Stimulated activated effector memory CD8-positive, alpha-beta T cell treated with anti-CD3 and anti-CD28 coated beads, Interleukin-12 subunit alpha, Interleukin-12 subunit beta, amount 100 ng/mL, for 72 hours (primary cell): ENCODE results near the gene PIM3.
A peak's percentile ranks its signal among the peaks of the same experiment; 100 is the strongest.

Source experiments
- ATAC-seq: fragments of 150-1000 bp; cut with Tn5 transposase; 2 replicates; pipeline ENCODE4 v1.10.0; 2021
- DNase-seq, 2 donors: peaks; one replicate each; pipeline ENCODE4 v3.0.0; 2021 to 2022; ENCODE audit warnings: low spot score in 2 of 2
- H3K27ac Mint-ChIP-seq: one replicate; pipeline ENCODE4 v1.8.0; 2022; ENCODE audit warnings: mild to moderate bottlenecking, mixed read lengths
- H3K36me3 Mint-ChIP-seq: one replicate; pipeline ENCODE4 v1.8.0; 2022; ENCODE audit warnings: mild to moderate bottlenecking, mixed read lengths
- H3K4me1 Mint-ChIP-seq: one replicate; pipeline ENCODE4 v1.8.0; 2022; ENCODE audit warnings: mixed read lengths
- H3K4me3 Mint-ChIP-seq: one replicate; pipeline ENCODE4 v1.8.0; 2022; ENCODE audit warnings: mild to moderate bottlenecking, mixed read lengths
- H3K9me3 Mint-ChIP-seq: one replicate; pipeline ENCODE4 v1.8.0; 2022; ENCODE audit warnings: mixed read lengths

PIM3 gene

DNA sequence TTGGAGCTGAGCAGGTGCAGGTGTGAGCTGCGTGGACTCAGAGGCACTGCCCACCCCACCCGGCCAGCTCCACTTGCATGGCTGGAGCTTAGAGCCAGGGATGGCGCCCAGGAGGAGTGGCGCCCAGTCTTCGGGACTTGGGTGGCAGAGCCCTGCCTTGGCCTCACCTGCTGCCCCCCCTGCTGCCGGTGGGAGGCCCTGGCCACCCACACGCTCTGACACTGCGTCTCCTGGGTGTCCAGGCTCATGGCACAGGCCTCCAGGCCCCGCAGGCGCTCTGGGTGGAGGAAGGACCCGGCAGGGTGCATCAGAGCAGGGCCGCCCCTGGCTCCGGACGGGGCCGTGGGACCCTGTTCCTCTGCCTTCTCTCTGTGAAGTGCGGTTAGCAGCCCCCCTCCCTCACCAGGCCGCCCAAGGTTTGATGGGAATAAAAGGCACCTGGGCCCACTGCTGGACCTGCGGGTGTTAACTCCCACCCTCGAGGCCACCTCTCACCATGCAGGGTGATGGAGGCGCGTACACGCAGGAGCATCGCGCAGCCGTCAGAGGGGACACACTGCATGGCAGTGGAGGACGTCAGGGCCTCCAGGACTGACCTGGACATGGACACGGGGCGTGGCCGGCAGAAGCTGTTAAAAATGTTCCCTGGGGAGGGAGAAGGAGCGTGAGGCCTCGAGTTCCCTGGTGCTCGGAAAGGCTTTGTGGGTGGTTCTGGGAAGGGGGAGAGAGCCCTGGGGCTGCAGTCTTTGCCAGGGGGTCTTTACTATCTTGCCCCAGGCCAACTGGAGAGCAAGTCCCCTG lies 40.2 kb downstream of the PIM3 start:
- no peaks in the 10 kb centered on the region for H3K36me3 Mint-ChIP-seq
- ATAC-seq (no peak), DNase-seq (no peak)
- no peak overlapping the region for H3K4me3 Mint-ChIP-seq
- H3K4me1 Mint-ChIP-seq, result peaks cover 27% of the 10 kb centered on the region
- no peaks in the 10 kb centered on the region for H3K9me3 Mint-ChIP-seq
- no peak overlapping the region for H3K27ac Mint-ChIP-seq

- peaks cover 5% of the 10 kb centered on the region for H3K36me3 Mint-ChIP-seq
- DNase-seq, result no peak
- H3K9me3 Mint-ChIP-seq, result no peaks in the 10 kb centered on the region
- peaks cover 27% of the 10 kb centered on the region for H3K4me1 Mint-ChIP-seq
- ATAC-seq, result no peak
- no peak overlapping the region for H3K27ac Mint-ChIP-seq
- H3K4me3 Mint-ChIP-seq, result no peak overlapping the region
These were observed 41.0 kb downstream of the PIM3 start for GRCh38 chr22:50001388-50002231.

GRCh38 chr22:50002791-50003190 lies 42.2 kb downstream of the PIM3 start:
- Mint-ChIP-seq H3K9me3 (no peaks in the 10 kb centered on the region), H3K36me3 (peaks cover 5% of the 10 kb centered on the region), H3K4me1 (peaks cover 27% of the 10 kb centered on the region), H3K4me3 (no peak overlapping the region), H3K27ac (no peak overlapping the region)
- ATAC-seq (no peak), DNase-seq (no peak)

DNA sequence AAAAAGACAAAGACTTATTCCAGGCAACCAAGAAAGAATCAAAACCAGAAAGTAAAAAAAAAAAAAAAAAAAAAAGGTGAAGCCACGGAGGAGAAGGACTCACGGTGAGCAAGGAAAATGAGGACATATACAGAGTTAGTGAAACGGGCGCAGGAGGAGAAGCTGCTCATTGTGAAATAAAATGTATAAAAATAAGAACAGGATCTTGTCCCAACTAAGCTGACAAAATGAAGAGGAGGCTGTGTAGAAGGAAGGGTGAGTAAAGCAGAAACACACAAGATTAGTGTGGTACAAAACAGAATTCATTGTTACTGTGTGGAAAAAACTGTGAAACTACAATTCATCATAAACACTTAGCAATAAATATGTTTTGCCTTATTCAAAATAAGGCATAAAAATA lies 44.3 kb downstream of the PIM3 start:
- ATAC-seq (peak; percentile 51), DNase-seq (no peak)
- Mint-ChIP-seq H3K4me1 (peaks cover 16% of the 10 kb centered on the region), H3K36me3 (peaks cover 5% of the 10 kb centered on the region), H3K4me3 (peak overlapping the region; percentile 21), H3K27ac (peak overlapping the region; percentile 80), H3K9me3 (no peaks in the 10 kb centered on the region)

- Mint-ChIP-seq H3K4me1 (peaks cover 22% of the 10 kb centered on the region), H3K9me3 (no peaks in the 10 kb centered on the region), H3K27ac (no peak overlapping the region), H3K36me3 (peaks cover 13% of the 10 kb centered on the region), H3K4me3 (no peak overlapping the region)
- no peak for ATAC-seq
- no peak for DNase-seq
These were observed 46.5 kb downstream of the PIM3 start for GRCh38 chr22:50007057-50007511.

DNA sequence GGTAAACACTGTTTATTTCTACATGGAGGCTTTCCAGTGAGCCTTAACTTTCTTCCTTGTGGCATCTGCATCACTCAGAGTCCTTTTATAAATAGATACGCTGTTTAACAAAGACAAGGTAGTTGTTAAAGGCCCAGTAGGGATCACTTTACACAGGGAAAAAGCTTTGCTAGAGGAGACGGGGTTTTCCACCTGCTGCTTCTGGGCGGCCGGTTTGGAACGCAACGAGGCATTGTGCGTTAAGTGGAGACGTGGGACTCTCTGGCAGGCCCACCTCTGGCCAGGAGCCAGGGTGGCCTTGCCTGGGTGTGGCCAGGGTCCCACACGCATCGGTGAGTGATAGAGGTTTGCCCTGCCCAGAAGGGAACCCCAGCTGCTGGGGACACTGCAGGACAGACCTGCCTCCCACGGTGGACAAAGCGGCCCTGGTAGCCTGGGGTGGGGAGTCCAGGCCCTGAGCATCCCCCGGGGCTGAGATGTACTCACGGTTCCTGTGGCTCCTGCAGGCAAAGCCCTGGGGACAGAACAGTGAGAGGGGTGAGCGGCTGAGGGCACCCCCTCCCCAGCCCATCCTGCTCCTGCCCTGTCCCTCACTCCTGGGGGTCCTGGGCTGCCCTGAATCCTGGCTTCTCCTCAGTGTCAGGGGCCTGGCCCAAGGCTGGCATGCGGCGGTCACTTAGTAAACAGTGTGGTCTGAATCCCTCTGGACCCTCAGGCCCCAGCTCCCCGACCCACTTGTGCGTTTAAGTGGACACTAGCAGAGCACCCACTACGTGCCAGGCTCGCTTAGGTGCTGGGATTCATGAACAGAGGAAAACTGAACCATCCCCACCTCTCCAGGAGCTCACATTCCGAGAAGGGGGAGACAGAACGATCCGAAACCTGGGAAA lies 47.8 kb downstream of the PIM3 start:
- Mint-ChIP-seq H3K4me3 (no peak overlapping the region), H3K4me1 (peaks cover 24% of the 10 kb centered on the region), H3K9me3 (no peaks in the 10 kb centered on the region), H3K36me3 (peaks cover 14% of the 10 kb centered on the region), H3K27ac (no peak overlapping the region)
- DNase-seq, result no peak
- no peak for ATAC-seq

GRCh38 chr22:50009251-50009650 lies 48.7 kb downstream of the PIM3 start:
- Mint-ChIP-seq H3K36me3 (peaks cover 14% of the 10 kb centered on the region), H3K9me3 (no peaks in the 10 kb centered on the region), H3K4me1 (peaks cover 29% of the 10 kb centered on the region), H3K4me3 (no peak overlapping the region), H3K27ac (no peak overlapping the region)
- no peak for DNase-seq
- ATAC-seq, result no peak

GRCh38 chr22:50009765-50010675 lies 49.4 kb downstream of the PIM3 start:
- no peak overlapping the region for H3K27ac Mint-ChIP-seq
- peaks cover 14% of the 10 kb centered on the region for H3K36me3 Mint-ChIP-seq
- DNase-seq (no peak), ATAC-seq (no peak)
- peaks cover 24% of the 10 kb centered on the region for H3K4me1 Mint-ChIP-seq
- no peaks in the 10 kb centered on the region for H3K9me3 Mint-ChIP-seq
- H3K4me3 Mint-ChIP-seq, result peak overlapping the region; percentile 78

- DNase-seq, result peak in 1 of 2 donors; percentile 73
- H3K4me3 Mint-ChIP-seq, result peak overlapping the region; percentile 78
These were observed 50.3 kb downstream of the PIM3 start for GRCh38 chr22:50010676-50011446.

DNA sequence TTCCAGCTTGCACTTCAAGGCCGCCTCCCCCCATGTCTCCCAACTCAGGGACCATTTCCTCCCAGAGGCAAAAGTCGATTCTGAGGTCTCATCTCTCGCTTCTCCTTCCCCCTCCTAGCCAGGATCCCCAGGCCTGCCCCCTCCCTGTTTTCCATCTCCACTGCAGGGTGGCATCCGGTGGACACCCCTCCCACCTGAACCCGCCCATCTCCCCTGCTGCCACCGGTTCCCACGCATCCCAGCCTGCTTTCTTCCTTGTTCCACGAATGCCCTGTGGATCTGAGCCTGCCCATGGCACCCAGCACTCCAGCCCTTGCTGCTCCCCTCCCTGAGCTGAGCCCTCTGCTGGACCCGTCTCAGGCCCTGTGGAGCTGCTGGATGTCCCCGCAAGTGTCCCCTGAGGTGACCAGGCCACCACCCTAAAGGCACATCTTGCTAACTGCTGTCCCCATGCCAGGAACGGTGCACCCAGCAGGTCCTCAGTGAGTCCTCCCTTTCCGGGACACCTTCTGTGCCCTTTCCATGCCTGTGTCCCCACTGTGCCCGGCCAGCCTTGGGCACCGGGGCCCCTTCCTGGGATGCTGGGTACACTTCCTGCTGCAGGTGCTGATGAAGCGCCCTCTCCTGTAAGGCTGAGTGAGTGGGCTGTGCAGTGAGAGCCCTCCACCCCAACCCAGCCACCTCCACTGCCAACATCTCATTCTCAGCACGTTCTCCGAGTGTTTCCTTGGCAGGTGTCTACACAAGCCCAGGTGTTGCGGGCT lies 51.1 kb downstream of the PIM3 start:
- Mint-ChIP-seq H3K36me3 (peaks cover 9% of the 10 kb centered on the region), H3K9me3 (no peaks in the 10 kb centered on the region), H3K4me3 (peak overlapping the region; percentile 78), H3K27ac (peak overlapping the region; percentile 91), H3K4me1 (peaks cover 19% of the 10 kb centered on the region)
- ATAC-seq (no peak), DNase-seq (no peak)

More at GRCh38 chr22:50010676-50011446, 50.3 kb downstream of the PIM3 start:
- no peaks in the 10 kb centered on the region for H3K9me3 Mint-ChIP-seq
- peaks cover 14% of the 10 kb centered on the region for H3K36me3 Mint-ChIP-seq
- peak; percentile 61 for ATAC-seq
- H3K27ac Mint-ChIP-seq, result peak overlapping the region; percentile 91
- H3K4me1 Mint-ChIP-seq, result peaks cover 19% of the 10 kb centered on the region

- ATAC-seq (no peak), DNase-seq (no peak)
- Mint-ChIP-seq H3K36me3 (peaks cover 9% of the 10 kb centered on the region), H3K27ac (peak within 1 kb of the TSS; percentile 91), H3K4me3 (peak within 1 kb of the TSS; percentile 78), H3K4me1 (peaks cover 19% of the 10 kb centered on the region), H3K9me3 (no peaks in the 10 kb centered on the region)
These were observed 51.9 kb downstream of the PIM3 start, which contains the start of gene IL17REL for GRCh38 chr22:50012211-50013181. Gene IL17REL (minus strand): TSS chr22:50012765. CDS start chr22:50012646, 119 bp downstream.
